H54 (cell line): Measurements from ENCODE around the gene OBSL1.

ENCODE experiments used
- DNase-seq: peaks from one replicate; pipeline ENCODE4 v3.0.0; 2011; ENCODE audit warnings: low spot score, mixed read lengths; ENCODE audit not compliant: insufficient read length
- FAIRE-seq: peaks from 3 replicates; lab custom pipeline; 2011; peaks lifted over from hg19 to GRCh38; lab: Jason Lieb, UNC
- POLR2A ChIP-seq: IDR thresholded peaks from 2 replicates; pipeline ENCODE4 v1.6.1; 2011; ENCODE audit warnings: low read depth, mild to moderate bottlenecking, low read length

OBSL1 gene

GRCh38 chr2:219531639-219532377 is 39.5 kb downstream of the OBSL1 start:
- no peak for TF ChIP-seq POLR2A
- DNase-seq (no peak), FAIRE-seq (no peak)

- no peak for TF ChIP-seq POLR2A
- FAIRE-seq (no peak), DNase-seq (peak; percentile 96)
Observed at GRCh38 chr2:219530048-219530963, 41.0 kb downstream of the OBSL1 start.

- FAIRE-seq (no peak), DNase-seq (no peak)
- no peak for TF ChIP-seq POLR2A
Observed at GRCh38 chr2:219527472-219527871, 43.9 kb downstream of the OBSL1 start.

DNA sequence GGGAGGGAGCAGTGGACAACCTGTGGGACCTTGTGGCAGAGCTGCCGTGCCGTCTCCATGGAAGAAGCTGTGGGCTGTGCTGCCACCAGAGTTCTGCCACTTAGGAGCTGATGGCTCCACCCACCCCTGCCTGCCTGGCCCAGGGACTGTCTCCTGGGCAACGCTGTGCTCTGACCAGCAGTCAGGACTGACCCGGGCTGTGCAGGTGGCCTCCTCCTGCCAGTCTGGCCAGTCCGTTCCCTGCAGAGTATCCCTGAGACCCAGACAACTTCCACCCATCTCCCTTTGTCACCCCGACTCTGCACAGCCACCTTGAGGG is 44.3 kb downstream of the OBSL1 start:
- DNase-seq (no peak), FAIRE-seq (no peak)
- no peak for TF ChIP-seq POLR2A

GRCh38 chr2:219526320-219527075 is 44.8 kb downstream of the OBSL1 start:
- FAIRE-seq (no peak), DNase-seq (no peak)
- TF ChIP-seq POLR2A: no peak

DNA sequence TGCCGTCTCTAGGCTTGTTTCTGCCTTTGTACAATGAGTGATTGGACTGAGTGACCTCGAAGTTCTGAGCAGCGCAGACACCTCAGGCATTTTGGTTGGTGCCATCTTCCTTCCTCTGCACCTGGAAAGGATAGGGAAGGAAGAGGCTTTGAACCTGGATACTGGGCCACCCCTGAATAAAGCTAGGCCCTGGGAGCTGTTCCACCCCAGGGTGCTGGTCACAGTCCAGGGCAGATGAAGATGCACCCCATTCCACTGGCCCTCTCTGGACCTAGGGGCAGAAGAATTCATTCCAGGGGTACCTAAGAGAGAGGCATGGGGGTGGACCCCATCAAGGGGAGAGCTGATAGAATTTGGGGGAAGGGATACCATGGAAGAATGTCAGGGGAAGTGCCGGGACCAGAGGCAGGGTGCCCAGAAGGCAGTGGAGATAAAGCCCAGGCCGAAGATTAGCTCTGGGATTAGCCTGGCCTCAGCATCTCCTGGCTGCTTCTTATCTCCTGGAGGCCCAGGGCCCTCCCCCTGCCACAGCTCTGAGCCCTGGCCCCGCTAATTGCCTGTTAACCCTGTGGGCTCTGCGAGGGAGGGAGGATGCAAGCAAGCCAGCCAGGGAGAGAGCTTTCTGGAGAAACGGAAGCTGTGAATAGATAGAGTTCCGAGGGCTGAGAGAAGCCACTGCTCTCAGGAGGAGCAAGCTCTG is 45.7 kb downstream of the OBSL1 start:
- no peak for FAIRE-seq
- TF ChIP-seq POLR2A: no peak
- no peak for DNase-seq

GRCh38 chr2:219524817-219525216 is 46.5 kb downstream of the OBSL1 start:
- no peak for DNase-seq

GRCh38 chr2:219523031-219523671 is 48.2 kb downstream of the OBSL1 start:
- no peak for FAIRE-seq
- DNase-seq: no peak
- TF ChIP-seq POLR2A: no peak

More at GRCh38 chr2:219524817-219525216, 46.5 kb downstream of the OBSL1 start:
- no peak for FAIRE-seq
- no peak for TF ChIP-seq POLR2A

DNA sequence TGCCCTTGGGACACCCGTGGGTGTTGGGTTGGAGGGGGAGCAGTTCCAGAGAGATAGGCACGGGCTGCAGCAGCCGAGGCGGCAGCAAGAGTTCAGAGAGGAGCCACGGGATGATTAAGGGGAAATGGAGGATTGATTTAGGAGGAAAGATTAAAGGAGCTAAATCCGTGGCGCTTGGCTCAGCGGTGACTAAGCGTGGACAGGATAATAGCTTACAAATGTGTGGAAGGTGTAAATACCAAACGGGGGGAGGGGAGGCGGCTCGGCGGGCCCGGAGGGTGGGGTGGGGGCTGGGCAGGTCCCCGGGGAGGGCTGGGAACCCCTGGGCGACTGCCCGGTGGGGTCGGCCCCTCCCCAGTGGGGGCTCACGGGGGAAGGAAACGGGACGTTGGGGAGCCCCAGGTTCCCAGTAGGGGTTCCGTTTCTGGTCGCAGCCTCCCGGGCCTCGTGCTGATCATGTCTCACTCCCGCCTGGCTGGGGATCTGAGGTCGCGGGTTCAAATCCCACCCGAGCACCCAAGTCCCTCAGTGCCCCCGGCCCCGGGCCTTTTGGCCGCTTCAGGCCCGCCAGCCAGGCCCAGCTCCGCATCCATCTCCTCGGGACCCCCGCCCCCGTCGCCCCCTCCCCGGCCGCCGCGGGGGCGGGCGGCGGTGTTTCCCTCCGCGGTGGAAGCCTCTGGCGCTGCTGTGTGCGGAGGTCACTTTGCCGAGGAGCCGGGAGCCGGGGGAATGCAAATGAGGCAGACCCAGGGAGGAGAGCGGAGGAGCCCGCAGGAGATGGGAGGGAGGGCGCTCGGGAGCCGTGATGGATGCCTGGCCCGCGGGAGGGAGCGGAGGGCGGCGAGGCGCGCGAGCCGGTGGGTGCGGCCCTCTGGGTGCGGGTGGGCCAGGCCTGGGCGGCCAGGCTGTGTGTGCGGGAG is 49.0 kb downstream of the OBSL1 start:
- peak; percentile 80 for DNase-seq
- FAIRE-seq: no peak
- TF ChIP-seq POLR2A: no peak

GRCh38 chr2:219521066-219521880 is 50.1 kb downstream of the OBSL1 start:
- DNase-seq (peak; percentile 98), FAIRE-seq (no peak)

DNA sequence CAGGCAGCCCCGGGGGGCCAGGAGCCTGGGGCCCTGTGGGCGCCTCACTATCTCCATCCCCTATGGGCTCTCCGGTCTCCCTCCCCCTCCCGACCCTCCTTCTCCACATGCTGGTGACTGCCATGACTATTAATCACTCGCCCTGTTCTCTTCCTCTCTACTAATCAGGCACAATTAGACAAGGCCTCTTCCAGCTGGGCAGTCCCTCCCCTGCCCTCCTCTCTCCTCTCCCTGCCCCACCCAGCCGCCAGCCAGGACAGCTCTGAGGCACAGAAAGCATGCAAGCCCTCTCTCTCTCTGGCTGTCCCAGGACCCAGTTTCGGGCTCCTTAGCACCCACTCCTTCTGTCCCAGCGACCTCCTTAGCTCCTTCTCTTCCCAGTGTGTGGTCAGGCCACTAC is 51.3 kb downstream of the OBSL1 start:
- no peak for FAIRE-seq
- no peak for DNase-seq
- TF ChIP-seq POLR2A: no peak

More at GRCh38 chr2:219521066-219521880, 50.1 kb downstream of the OBSL1 start:
- peak; percentile 11; the same call in 1 of the 2 replicates for TF ChIP-seq POLR2A
